GM21529 (cell line): ENCODE measurements around the gene TEX19.

Experiments
- ATAC-seq: cut with Tn5 transposase; IDR thresholded peaks from one replicate; pipeline ENCODE4 v1.9.1; 2021; ENCODE audit not compliant: unreplicated experiment

Gene TEX19

DNA sequence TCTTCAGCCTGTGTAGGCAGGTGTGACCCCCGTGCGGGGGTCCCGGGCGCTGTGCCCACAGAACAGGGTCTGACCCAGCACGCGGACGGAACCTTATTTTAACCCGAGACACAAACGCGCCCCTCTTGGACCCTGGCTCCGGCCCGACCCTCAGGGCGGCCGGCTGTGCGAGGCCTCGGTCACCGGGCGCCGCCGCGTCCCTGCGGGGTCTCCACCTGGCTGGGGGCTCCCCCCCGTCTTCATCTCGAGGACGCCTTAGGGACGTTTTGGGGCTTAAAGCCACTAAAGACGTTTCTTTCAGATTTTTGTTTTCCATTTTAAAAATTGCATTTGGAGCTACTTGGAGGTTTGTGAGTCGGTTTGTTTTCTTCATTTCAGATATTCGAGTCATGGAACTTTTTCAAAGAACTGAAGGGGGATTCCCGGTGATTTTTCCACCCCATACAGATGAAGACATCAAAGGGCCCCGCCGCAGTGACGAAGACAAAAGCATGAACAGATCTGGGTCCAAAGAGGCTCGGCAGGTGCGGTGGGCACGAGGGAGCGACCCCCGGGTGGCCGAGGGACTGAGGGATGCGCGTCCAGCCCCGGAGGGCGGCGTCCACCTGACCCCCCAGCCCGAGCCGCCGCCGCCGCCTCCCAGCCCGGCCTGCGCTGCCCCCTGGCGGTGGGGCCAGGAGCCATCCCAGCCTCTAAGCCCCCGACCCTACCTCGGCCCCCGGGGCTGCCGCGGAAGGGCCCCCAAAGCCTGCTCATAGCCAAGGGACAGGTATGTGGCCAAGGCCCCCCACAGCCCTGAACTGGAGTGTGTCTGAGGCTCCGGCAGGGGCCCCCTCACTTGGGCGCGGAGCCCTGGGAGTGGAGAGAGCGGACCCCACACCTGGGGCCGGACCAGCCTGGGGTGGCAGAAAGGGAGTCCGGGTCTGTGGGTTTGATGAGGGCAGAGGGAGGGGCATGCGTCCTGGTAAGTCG, 37.8 kb upstream of the TEX19 start:
- no peak for ATAC-seq

DNA sequence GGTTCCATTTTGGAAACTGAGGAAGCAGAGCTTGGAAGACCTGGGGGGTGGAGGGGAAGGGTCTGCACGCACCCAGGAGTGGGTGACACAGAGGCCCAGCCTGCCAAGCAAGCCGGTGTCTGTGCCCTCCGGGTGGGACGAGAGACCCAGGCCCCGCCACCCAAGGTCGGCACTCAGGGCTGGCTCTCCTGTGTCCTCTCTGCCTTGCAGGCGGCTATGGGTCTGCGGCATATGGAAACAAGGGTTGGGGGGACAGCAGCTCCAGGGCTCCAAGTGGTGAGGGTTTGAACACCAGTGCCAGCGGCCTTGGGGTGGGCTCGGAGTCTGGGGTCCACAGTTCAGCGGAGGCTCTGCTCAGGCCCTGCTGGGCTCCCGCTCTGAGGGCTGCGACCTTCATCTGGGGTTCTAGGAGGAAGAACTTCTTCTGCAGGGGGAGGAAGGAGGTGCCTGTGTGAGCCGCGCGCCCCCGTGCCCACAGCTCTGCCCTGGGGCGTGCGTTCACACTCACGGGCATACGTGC, 37.0 kb upstream of the TEX19 start:
- no peak for ATAC-seq

DNA sequence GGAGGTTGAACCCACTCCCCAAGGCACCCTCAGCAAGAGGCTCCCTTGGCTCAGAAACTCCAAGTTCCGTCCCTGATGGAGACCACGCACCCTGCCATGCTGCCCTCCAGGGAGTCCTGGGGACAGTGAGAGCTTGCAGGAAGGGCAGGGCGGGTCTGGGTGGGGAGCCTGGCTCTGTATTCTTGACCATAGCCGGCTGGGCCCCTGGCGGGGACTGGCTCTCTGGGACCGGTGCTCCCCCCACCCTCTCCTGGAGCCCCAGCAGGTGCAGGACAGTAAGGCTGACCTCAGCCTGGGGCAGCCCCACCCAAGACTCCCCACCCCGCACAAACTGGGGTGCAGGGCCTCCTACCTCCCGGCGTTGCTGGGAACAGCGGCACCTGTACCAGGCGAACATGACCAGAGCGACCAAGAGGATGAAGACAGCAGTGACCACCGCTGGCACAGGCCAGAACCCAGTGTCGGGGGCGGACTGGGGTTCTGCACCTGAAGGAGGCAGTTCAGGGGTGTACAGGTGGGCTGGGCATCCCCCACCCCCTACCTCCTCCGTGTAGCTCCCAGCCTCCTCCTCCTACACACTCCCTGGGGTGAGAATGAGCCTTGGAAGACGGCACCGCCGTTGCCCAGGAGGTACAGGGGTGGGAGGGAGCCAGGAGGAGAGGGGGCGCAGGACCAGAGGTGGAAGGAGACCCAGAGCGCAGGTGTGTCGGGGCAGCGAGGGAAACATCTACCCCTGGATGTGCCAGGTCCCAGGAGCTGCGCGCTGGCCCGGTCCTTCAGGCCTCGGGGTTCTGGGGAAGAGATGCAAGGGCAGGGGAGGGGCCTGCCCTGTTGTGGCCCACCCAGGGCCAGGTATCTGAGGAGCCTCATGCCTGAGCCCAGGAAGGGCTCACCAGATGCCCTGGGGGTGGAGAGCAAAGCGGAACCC, 36.3 kb upstream of the TEX19 start:
- no peak for ATAC-seq

DNA sequence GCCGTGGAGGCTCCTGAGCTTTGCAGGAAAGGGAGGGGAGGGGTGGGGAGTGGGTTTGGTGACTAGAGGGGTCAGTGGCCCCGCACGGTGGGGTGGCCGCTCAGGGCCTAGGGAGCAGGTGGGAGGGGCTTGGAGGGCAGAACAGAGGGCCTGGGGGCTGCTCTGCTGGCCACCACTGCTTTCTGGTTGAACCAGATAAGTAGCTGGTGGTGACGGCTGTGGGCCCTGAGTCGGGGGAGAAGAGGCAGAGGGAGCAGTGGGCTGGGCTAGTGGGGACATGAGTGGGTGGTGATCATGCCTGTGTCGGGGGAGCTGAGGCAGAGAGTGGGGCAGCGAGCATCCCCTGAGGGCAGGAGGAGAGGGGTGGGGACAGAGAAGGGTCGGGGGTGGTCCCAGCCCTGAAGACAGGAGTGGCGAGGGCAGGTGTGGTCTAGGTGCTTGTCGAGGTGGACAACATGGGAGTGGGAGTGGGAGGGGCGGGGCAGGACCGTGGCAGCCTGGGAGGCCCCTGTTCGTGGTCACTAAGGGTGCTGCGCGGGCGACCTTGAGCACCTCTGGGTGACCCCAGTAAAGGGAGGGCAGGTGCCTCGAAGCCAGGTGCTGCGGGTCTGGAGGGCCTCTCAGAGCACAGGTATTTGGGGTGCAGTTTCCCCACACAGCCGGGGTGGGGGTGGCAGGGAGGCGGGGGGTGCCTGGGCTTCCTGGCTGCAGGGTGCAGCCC, 35.4 kb upstream of the TEX19 start:
- no peak for ATAC-seq

DNA sequence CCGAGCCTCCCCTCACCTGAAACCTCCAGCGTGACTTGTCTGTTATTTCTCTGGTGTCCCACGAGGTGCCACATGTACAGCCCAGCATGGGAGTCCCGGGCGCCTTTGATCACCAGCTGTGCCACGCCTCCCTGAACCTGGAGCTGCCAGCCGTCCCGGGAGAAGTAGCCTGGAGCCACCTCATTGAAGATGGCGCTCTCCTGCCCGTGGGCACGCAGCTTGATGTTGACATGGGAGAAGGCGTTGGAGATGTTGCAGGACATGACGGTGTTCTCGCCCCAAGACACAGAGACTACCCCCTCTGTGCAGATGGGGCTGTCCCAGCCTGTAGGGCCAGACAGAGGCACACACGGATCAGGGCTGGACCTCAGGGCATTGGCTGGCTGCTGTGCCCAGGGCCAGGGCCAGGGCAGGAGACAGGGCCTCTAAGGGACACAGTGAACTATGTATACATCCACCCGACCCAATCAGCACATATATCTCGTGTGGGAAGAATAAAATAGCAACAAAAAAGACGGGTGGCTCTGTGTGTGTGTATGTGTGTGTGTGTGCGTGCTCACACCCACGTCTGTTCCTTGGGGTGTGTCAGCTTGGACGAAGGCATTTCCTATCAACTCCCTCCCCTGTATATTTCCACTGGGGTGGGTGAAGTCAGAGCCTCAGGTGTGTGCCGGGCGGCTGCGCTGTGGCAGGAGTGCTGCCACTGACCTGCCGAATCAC, 34.3 kb upstream of the TEX19 start:
- ATAC-seq, result no peak

DNA sequence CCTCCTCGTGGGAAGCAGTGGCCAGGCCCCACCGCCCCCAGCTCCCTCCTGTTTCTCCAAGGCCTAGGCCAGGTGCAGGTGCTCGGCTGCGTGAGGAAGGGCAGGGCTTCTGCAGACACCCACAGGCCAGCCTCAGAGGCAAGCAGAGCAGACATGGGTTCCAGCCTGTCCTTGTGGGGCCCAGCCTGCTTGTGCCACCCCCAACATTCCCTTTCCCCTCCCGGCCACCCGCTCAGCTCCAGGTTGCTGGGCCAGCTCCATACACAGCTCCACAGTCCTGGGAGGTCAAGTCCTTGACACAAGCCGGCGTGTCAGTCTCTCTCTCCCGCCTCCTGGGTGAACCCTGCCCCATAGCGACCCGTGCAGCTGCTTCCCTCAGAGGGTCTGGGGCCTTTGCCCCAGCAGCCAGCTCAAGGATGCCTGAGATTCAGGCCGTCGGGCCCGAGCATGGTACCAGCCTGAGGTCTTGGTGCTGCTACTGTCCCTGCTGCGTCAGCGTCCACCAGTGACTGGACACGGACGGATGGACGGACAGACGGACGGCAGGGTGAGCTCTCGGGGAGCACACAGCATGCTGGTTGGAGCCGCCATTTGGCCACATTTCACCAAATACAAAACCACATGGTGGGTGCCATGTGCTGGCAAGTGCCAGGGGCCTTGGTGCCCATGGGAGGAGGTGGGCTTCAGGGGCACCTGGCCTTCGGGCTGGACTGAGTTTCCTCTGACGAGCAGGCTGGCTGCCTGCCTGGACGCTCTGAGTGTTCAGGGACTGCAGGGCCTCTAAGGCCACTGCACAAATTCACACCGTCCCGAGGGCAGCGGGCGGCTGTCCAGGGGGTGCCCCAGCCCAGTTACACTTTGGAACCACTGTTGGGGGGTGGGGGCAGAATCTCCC, 33.5 kb upstream of the TEX19 start:
- ATAC-seq, result no peak

DNA sequence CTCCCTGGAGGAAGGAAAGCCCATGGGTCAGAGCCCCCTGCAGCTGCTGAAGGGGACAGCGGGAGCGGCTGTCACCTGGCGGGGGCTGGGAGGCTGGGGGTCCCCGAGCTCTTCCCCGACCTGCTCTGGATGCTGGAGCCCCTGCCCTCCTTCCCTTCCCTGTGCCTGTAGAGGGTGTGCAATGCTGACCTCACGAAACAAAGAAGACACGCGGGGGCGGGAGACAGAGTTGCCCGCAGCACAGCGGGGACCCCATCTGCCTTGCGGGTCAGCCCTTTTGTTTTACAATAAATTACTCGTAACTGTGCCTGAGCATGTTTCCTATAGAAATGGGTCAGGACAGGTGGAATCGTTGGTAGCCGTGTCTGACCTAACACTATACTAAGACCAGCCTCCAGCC, 31.8 kb upstream of the TEX19 start:
- no peak for ATAC-seq

DNA sequence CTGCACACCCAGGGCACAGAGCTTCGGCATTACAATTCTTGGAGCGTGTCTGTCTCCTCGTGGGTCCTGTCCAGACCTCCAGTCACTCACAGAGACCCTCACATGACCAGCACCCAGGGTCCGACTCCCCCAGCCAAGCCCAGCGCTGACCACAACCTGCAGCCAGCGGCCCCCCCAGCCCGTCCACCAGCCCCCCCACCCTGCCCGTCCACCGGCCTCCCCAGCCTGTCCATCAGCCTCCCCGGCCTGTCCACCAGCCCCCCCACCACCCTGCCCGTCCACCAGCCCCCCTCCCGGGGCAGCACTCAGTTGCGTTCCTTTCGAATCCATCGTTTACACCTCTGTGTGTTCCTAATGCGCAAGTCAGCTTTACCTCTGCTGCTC, 31.3 kb upstream of the TEX19 start:
- no peak for ATAC-seq

DNA sequence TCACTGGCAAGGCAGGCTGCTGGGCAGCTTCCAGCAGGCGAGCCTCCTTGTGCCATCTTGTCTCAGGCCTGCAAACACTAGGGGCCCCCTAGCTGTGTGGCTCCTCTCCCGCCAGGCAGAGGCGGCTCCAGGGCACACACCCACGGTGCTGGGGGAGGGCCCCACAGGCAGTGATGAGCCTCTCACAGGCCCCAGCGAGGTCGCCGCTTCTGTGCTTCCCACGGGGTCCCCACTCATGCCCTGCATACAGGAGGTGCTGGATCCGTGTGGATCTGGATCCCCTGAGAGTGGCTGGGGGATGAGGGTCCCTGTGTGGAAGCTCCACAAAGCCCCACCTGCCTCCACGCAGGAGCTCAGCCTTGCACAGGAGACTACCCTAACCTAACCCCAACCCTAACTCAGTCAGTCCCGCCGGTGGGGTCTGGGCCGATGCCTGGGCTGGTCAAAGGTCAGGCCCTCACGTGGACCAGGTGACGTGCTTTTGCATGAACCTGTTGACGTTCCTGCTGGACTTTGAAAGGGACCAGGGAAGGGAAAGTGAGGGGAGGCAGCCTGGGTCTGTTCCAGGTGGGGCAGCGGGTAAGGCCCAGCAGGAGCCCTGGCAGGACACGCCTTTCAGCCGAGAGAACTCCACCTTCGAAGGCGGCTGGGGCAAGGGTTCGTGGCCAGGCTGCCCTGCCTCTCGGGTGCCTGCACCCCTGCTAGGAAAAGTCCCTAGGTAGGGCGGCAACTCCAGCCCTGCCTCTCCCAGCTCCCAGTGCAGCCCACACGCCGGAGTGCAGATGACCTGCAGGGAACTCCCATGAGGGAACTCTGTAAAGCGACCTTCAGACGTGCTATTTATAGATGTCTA, 30.7 kb upstream of the TEX19 start:
- no peak for ATAC-seq

DNA sequence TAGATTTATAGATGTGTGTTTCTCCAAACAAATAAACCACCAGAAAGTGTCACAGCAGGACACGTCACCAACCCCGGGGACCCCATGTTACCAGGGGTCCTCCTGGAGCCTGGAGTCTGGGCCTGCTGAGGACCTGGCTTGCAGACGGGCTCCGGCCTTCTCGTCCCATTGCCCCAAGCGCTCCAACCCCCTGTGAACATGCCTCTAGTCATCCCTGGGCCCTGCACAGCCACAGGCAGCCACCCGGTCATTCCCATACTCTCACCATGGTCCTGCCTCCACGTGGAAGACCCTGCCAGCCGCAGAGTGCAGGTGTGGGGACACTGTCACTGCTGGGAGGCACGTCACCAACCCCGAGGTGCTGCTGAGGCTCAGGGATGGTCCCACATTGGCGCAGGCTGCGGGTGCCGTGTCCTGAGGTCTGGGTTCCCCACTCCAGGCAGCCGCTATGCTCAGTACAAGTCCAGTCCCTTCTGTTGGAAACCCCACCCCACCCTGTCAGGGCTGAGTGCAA, 30.0 kb upstream of the TEX19 start:
- no peak for ATAC-seq

DNA sequence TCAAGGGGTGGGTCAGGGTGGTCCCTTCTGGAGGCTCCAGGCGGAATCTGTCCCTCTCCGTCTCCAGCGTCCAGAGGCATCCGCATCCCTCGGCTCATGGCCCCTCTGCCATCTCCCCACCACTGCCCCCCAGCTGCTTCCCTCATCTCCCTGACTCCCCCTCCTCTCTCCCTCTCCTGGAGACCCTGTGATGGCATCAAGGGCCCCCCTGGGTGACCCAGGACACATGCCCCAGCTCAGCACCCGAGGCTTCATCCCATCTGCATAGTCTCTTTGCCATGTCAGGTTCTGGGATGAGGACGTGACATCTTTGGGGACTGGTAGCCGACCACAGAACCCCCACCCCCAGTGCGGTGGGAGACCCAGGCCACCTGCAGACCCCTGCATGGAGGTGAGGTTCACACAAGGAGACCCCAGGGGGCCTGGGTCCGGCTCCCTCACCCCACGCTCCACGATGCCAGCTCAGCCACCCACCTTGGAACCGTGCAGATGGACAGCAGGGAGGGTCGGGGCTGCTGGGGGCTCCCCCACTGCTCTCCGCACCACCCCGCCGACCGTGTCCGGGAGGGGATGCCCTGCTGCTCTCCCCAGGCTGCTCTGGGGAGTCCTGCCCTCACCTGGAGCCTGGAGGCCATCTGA, 29.2 kb upstream of the TEX19 start:
- no peak for ATAC-seq

DNA sequence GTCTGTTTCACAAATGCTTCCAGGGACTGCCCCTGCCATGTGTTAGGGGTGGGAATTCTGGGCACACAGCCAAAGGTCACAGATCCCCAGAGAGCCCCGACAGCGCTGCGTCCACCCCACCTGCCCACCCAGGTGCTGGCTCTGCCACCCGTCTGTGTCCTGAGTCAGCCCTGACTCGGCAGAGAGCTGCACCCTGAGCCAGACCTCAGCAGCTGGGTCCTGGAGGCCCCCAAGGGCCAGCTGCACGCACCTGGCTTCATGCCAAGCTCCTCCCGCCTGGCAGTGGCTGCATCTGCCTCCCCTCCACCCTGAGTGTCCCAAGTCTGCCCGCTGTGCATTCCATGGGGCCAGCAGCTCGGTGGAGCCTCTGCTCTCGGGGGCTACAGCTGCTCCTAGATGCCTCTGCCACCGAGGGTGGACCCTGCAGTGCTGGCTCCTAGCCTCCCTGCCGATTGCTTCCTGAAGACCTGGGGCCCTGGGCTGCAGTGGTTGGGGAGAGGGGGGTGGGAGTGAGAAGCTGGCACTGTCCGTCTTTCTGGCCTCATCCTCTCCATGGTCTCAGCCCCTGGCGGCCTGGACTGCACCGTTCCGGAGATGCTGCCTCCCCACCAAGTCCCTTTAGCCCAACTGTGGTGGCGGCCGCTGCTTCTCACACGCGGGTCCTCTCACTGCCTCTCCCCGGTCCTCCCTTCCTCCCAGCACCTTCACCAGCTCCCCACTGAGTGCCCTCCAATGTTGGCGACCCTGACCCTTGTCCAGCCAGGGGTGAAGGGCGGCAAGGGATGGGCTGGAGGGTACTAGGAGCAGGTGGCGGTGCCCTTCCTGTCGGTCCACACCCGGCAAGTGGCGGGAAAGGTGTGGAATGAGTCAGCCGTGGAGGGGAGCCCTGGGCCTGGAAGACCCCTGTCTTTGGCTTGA, 28.5 kb upstream of the TEX19 start:
- ATAC-seq, result no peak

DNA sequence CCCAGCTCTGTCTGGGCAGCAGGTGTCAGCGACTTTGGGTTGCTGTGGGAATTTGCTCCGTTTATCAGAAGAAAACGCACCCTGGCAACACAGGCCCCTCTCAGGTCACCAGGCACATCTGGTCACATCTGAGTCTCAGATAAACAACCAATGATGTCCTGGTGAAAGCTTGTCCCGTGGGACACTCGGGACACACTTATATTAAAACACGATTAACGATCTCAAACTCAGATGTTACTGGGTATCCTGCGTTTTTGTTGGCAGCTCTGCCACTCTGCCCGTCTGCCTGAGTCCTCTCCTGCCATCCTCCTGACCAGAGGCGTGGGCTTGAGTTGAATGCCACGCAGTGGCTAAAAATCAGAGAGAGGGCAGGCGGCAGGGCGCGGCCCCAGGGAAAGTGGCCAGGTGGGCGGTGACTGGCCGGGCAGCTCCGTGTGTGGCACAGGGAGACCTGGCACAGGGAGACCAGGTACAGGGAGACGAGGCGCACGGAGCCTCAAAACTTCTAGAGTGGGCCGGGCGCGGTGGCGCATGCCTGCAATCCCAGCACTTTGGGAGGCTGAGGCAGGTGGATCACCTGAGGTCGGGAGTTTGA, 27.6 kb upstream of the TEX19 start:
- ATAC-seq, result no peak

DNA sequence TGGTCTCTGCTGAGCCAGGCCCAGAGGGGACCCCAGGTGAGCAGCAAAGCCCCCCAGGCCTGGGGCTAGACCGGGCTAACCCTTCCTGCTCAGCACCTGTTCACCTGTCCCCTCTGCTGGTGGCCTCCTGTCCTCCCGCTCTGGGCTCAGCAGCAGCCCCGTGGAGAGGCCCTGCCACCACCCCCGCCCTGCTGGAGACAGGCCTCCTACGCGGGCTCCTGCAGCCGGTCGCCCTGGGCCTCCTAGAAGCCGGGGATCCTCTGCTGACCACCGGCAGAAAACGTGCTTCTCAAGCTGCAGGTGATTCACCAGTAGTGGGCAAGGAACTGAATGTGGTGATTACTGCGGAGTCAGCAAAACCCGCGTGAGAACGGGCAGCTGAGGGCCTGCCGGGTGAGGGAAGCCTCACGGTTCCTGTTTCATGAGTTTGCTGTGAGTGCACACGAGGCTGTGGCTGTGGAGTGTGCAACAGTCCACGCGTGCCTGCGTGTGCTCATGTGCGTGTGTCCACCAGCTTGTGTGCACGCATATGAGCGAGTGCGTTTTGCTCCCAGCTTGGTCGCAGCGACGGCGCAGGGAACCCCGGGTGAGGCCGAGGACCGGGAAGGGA, 26.3 kb upstream of the TEX19 start:
- ATAC-seq, result no peak

DNA sequence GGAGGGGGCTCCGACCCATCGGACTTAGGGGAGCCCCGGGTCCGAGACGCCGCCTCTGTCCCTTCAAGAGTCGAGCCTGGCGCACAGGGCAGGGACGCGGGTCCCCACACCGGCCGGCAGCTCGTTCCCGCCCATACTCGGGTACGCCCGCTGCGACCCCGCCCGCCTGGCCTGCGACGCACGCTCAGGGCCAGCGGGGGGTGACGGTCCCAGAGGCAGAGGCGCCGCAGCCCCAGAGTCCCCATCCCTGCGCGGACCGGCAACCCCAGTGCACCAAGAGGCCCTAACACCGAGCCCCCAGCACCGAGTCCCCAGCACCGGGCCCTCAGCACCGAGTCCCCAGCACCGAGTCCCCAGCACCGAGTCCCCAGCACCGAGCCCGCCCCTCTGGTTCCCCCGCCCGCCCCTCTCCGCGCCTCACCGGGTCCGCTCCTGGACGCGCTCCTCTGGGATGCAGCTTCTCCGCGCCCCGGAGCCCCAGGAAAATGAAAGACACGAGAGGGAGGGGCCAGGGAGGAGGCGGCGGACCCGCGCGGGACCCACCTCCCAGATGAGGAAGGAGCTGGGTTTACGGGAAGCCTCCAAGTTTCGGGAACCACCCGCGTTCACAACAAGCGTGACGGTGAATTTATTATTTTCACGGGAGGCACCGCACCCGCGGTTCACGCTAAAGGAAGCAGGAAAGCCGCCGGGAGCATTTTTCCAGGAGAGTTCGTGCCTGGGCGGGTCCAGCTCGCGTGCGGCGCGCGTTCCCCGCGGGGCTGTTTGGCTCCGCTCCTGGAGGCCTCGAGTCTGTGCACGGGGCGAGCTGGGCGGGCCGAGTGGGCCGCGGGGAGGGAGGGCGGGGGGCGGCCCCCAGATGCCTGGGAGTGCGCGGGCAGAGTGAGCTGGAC, 25.5 kb upstream of the TEX19 start, which contains the start of gene SECTM1:
Gene SECTM1, minus strand, starts transcription at position 488 of the 893 bp plus-strand sequence. CDS start 6,526 bp downstream, outside the sequence.
- no peak for ATAC-seq
